Loucy (cell line): ENCODE data around the gene LY86.
A peak's percentile ranks its signal among the peaks of the same experiment; 100 is the strongest.

ENCODE experiments used
- CTCF ChIP-seq: fragments of 200-600 bp; sonication (generic); conservative IDR thresholded peaks from 2 replicates; pipeline ENCODE4 v1.5.1; 2014; ENCODE audit warnings: mild to moderate bottlenecking, antibody characterized with exemption, low read length
- EZH2phosphoT487 ChIP-seq: fragments of 200-600 bp; IDR thresholded peaks from 2 replicates; pipeline ENCODE4 v1.6.1; 2018; ENCODE audit warnings: antibody characterized with exemption, mild to moderate bottlenecking, moderate library complexity, borderline replicate concordance

- TF ChIP-seq CTCF (peak; percentile 98), EZH2phosphoT487 (no peak)
Observed at GRCh38 chr6:6556738-6557503, 31.6 kb upstream of the LY86 start.
